GM18502 (cell line): ENCODE measurements around the gene NRXN3.
"Not testable (repeated sequence)": the region's sequence is repeated elsewhere in the genome, so short reads cannot be mapped to it uniquely, and the experiment has no call there.

Experiments used
- ATAC-seq: cut with Tn5 transposase; IDR thresholded peaks from one replicate; pipeline ENCODE4 v1.9.1; 2021; ENCODE audit warnings: mild to moderate bottlenecking; ENCODE audit not compliant: unreplicated experiment, poor library complexity

NRXN3 gene

DNA sequence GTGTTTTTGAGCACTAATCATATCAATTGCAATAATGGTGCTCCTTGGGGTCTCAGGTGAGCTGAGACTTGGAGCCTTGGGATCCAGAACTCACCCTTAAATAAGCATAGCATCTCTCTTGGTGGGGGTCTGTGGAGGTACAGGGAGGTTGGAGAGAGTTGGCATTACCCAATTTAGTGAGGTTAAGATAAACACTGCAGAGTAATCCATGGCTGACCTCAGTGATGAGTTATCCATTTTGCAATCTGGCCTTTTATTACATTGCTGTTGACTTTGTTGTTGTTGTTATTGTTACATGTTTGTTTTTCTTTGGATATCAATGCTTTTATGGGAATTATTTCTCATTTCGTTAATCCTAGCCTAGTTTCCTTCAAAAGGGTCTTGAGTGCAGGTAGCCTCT lies 373.3 kb downstream of the NRXN3 start:
- ATAC-seq, result no peak

DNA sequence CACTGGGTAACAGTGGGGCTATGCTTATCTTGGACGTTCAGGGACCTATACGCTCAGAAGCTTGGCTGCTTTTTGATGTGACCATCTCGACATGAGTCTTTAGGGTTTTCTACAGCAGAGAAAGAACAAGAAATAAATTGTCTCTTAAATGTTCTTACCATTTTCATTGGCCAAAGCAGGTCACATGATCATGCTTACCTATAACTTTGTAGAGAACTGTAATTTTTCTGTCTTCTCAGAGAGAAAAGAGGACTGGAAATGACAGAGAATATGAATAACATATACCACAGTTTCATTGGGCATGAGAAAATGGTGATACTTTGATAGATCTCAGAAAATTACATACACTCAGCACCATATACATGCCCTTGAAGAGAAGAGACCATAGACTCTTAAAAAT lies 390.9 kb downstream of the NRXN3 start:
- ATAC-seq, result no peak

DNA sequence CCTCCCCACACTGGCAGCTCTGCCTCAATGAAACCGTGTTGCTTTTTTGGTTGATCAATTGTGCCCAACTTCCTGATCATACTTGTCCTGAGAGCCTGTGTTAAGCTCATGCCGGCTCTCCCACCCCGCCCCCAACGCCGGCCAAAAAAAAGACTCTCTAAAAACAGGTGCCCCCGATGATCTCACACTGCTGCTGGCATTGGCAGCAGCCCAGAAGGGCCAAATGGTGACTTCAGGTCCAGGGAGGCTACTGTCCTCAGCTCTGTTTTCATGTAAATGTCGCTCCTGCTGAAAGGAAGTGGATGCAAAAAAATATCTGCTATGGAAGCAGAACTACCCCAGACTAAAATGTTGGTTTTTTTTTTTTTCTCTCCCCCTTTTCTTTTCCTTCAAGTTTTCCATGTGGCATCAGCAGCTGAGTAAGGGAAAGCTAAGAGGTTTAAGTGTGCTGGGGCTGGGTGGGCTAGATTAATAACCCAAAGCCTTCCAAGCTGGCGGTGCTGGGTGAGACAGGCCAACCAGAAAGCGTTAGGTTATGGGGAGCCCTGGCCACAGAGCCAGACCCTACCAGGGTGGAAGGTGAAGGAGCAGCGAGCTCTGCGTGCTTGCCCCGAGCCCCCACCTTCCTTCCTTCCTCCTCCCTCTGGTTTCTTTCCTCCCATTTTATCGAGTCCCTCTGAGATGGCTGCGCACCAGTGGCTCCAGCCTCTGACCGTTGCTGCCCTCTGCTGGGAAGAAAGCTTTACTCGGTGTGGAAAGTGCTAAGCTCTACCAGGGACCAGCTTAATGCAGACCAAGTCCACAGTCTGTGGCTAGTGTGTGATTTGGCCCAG lies 396.1 kb downstream of the NRXN3 start:
- ATAC-seq, result peak; percentile 97

DNA sequence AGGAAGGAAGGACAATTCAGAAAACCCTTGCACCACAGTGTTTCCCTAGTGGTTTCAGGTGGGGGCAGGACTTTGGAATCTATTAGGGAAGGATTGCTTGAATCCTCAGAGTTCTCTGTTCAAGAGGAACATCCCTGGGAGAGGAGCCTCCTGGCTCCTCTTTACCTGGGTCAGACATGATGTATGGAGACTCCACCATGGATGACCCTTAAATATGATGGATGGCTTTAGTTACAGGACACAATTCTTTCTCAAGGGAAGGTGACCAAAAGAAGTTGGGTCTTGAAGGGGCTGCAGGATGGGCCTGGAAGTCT lies 396.6 kb downstream of the NRXN3 start:
- peak; percentile 18 for ATAC-seq

DNA sequence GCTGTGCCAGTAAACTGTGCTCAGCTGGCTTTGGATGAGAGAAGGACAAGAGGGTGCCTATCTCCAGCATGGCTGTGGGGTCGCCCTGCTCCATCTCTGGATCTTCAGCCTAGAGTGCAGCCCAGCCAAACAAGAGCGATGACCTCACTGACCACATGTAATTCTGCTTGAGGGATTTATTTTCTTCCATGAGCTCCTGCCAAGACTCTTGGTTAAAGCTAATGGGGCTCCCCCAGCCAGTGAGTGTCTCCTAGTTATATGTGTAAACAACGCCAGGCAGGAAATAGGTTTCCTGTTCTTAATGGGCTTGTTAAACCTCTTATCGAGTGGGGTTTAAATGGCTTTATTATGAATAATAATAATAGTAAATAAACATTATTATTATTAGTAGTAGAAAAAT lies 397.2 kb downstream of the NRXN3 start:
- no peak for ATAC-seq

DNA sequence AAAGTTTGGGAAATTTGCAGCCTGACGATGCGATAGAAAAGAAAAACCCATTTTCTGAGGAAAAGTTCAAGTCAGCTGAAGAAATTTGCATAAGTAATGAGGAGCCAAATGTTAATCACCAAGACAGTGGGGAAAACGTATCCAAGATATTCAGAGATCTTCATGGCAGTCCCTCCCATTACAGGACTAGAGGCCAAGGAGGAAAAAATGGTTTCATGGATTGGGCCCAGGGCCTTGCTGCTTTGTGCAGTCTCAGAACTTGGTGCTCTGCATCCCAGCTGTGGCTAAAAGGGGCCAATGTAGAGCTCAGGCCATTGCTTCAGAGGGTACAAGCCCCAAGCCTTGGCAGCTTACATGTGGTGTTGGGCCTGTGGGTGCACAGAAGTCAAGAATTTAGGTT lies 403.6 kb downstream of the NRXN3 start:
- ATAC-seq, result not testable (repeated sequence)

DNA sequence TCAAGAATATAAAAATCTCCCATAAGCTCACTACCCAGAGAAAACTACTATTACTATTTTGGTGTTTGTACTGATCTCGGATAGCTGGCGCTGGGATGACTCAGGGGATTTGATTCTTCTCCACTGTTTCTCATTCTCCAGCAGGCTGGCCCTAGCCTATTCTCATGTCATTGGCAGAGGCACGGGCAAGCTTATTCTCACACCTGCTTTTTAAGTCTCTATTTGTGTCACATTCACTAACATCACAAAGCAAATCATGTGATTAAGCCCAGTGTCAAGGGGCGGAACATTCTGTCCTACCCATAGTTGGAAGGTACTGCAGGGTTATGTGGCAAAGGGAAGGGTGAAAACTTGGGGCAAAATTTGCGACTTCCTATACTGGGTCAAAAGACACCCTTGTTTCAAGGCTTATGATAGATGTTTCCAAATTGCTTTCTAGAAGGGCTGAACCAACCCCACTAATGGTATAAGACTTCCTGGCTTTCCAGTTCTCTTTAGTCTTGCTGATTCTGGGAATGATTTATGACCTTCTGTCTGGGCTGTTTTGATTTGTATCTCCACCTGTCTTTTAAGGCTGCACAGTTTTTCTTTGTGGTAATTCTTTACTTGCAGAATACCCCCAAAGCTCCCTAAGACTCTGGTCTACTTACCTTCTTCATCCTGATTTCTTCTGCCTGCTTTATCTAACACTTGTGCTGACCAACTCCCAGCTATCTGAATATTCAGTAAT lies 406.4 kb downstream of the NRXN3 start:
- no peak for ATAC-seq

DNA sequence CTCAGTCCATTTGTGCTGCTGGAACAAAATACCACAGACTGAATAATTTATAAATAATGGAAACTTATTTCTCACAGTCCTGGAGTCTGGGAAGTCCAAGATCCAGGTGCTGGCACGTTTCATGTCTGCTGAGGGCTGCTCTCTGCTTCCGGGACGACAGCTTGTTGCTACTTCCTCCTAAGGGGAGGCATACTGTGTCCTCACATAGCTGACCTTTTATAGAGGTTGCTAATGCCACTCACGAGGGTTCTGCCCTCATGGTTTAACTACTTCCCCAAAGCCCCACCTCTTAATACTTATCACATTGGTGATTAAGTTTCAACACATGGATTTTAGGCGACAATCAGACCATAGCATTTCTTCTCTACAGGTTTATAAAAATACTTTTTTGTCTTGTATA lies 411.1 kb downstream of the NRXN3 start:
- ATAC-seq, result no peak

DNA sequence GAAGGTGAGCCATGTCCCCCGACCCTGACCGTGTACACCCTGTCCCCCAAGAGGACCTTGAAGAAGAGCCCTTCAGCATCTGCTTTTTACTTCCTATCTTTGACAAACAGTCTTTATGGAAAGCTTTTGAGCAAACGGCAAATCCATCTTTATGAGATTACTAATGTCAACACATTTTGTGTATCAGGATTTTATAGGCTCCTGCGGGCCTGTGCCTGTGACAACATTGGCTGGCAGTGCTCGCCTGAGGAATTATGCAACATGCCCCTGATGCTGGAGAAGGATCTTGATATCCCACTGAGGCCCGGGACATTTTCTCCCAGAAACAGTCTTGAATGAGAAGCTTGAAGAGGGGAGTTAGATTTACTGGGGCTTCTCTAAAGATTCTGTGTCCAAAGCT lies 416.5 kb downstream of the NRXN3 start:
- ATAC-seq, result no peak

DNA sequence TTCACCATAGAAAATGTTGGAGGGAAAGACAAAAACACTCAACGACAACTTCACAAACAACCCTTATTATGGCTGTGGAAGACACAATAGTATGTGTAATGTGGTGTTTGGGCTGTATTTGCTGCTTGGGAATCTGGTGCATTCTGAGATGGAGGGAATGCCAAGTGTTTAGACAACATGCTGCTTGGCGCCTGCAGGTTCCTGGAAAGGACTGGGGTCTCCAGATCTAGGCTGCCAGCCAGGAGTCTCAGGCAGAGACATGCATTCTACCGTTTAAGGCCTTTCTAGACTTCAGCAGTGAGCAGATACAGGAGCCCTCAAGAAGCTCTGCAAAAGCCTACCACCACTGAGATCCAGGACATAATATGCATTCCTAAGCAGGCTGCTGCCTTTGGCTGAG lies 418.7 kb downstream of the NRXN3 start:
- no peak for ATAC-seq

DNA sequence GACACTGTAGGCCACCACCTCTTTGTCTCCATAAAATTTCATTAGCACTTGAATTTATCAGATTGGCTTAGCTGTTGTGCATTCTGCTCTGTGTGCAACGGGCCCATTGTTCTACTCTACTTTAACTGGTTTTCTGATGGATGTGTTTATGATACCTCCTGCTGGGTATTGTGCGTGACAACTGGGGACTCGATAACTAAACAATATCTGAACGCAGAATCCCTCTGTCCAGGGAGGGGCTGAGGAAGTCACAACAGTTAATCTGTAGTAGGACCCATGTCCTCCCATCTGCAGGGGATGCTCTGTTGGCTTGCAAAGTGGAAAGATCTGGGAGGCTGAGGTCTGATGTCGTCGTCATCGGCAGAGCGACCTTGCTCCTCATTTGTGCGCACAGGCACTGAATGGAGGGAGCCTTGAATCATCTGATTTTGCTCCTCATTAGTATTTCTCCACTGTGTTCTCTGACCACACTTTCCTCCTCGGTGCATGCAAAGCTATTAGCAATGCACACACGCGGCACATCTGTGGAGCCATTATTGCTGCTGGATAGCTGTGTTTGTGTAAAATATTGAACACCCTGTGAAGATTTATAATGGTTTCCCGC lies 422.5 kb downstream of the NRXN3 start:
- ATAC-seq, result no peak

DNA sequence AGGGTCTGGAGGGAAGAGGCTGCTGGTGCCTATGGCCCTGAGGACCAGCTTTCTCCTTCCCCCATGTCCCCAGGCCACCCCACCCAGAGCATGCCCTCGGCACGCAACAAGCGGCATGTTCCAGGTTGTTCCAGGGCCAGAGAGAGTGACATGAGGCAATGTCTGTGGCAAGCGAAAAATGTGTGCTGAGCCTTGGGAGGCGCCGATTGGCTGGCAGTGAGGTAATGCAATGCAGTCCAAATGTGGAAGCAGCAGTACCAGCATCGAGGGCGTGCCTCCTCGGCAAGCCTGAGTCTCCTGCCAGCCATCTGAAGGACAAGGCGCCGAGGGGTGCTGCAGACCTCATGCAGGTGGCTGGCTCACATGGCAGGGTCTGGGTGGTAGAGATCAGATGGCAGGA lies 423.8 kb downstream of the NRXN3 start:
- ATAC-seq, result no peak

DNA sequence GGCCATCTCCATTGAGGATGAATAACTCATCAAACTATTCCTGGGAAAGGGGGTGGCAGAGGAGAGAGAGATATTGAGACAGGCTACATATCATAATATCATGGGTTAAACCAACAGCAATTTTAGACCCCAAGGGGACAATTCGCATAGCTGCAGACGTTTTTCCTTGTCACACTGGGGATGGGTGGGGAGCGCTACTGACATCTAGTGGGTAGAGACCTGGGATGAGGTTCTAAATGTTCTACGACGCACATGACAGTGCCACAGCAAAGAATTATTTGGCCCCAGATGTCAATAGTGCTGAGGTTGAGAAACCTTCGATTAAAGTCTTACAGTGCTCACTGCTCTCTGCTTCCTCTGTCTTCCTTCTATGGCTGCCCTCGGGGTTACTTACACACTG lies 425.6 kb downstream of the NRXN3 start:
- no peak for ATAC-seq

DNA sequence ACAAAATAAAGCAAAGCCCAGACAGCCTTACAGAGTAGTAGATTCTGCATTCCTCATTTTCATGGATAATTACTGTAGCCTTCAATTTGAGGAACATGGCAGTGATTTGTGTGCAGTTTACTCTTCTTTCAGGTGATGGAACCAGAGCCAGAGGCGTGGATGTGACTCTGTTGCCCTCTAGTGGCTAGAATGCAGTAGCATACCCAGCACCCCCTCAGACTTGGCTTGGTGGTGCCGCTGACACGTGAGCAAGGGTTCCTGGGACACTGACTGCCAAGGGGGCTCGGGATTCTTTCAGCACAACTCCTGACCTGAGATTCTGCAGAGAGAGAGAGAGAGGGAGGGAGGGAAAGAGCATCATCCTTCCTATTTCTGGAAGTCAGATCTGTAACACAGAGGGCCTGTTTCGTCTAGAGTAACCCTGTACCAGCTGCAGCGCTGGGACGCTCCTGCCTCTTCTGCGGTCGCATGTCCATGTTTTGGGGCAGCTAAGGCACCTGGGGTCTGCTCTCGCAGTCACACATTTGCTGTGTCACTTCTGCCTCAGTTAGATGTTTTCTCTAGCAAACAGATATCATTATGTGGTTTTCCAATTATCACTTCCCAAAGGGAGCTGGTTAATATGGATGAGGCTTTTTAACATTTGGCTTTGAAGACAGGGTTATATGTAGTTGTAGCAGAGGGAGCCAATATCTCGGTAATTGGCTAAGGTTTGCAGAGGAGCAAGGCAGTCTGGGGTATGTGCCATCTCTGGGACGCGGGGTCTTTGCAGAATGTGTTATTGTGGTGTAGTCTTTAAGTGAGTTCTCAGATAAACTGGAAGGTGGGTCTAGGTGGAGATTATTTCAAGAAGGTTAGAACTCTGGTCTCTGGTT lies 428.1 kb downstream of the NRXN3 start:
- peak; percentile 97 for ATAC-seq

DNA sequence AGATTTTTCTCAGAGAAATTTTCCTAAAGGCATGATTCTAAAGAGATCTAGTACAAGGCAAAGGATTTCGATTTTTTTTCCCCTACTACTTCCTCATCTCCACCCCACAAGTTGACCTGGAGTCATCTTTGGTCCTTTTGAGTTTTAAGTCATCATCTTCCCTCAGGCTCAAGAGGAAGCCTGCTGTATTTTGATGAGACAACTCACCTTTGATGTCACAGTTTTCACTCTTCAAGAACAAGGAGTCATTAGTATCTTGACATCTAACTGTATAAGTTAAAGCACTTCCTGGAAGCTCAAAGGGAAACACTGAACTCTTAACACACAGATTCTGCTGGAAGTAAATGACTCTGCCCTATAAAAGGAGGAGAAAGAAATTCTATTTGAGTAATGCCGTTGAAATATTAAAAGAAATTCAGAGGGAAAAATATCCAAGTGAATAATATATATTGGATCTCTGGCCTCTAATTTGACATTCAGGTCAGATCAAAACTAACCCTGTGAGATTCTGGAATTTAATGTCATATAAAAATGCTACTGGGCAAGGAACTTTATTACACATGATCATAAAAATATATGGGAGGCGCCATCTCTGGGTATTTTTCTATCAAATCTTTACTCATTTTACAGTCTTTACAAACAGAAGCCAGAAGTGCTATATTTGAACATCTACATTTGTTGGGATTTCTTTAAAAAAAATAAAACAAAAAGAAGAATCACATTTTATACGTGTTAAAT lies 435.0 kb downstream of the NRXN3 start:
- no peak for ATAC-seq

DNA sequence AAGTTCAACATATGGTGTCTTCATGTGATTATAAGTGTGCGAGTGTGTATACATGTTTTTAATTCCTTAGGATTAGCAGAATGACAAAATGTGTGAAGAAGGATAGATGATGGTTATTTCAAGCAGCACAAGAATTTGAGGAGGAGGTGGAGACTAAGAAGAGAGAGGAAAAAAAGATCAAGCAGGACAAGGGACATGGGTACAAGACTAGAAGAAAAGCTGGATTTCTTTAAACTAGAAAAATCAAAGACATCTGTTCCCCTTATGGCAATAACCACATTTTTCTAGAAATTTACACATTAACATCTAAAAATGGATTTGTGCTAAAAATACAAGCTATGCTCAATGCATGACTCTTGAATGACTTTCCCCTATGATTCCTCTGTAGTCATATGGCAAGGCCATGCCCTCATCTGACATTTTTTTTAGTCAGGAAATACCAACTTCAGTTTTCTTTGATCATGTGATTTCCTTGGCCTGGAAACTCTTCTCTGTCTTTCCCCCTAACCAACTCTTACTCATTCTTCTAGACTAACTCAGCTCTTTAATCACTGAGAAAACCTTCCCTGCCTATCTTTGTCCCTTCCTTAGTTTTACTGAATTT lies 435.8 kb downstream of the NRXN3 start:
- no peak for ATAC-seq

DNA sequence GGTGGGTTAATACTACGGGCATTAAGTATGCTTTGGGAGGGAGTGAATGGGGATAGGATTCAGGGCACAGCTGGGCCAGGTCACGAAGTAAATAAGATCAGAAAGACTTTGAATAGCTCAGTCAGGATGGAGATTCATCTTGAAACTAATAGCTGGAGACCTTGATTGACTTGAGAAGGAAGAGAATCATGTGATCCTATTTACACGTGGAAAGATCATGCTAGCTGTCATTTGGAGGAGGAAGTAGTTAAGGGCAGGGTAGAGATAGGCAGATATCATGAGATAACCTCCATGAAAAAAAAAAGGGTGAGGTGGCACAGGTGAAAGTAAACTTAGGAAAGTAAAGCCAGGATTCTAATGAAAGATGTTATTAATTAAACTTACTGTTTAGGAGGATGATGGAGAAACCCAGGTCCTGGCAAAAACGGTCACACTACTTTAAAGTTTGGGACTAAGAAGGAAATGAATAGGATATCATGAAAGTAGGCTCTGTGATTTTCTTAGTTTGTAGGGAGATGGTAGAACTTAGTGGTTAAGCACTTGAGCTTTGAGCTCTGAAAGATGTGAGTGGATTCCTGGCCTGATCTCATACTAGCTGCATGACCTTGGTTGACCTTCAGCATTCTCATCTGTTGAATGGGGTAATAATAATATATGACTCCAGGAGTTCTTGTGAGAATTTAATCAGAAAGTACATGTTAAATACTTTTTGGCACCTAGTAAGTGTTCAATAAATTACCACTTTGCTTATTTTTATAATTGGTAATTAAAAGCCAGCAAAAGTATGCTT lies 439.0 kb downstream of the NRXN3 start:
- no peak for ATAC-seq

DNA sequence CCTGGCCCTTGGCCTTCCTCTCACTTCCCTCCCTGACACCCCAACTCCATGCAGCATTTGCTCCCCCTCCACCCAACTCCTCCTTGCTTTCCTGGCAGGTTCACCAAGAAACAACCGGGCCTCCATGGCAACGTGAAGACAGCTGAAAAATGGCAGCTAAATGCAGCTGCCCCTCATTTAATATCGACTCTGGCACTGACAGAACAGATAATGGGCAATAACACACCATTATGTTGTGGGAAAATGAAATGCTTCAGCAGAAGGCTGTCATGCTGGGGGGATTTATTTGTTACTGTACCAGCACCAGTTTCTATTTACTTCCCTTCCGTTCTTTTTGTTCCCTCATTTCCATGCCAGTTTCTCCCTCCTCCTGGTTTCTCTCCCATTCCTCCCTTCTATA lies 440.8 kb downstream of the NRXN3 start:
- no peak for ATAC-seq
